SK-N-SH (cell line): ENCODE results near the gene RNF157. TPM values are rescaled to one million over a fixed set of nuclear protein-coding genes. Genes with fewer than 3 reads are reported as not detected.

Source experiments
- CTCF ChIA-PET: fragments of 300-600, 350-600 bp; formaldehyde crosslinking; extraction: SDS; loops from one replicate; lab custom pipeline; 2021; lab: Yijun Ruan, JAX
- POLR2A ChIA-PET: fragments of 350-600 bp; sonication (Branson Sonifier 250); formaldehyde crosslinking; extraction: SDS; loops from one replicate; lab custom pipeline; 2020; ENCODE audit warnings: antibody characterized with exemption, inconsistent platforms; lab: Yijun Ruan, JAX
- DNase-seq: peaks from one replicate; pipeline ENCODE4 v3.0.0; 2012
- H2AFZ ChIP-seq: fragments of 200-600 bp; sonication (generic); 2 replicates; pipeline ENCODE4 v1.8.1; 2016; ENCODE audit warnings: antibody characterized with exemption, mild to moderate bottlenecking, low read depth
- H3F3A ChIP-seq: fragments of 200-600 bp; sonication (generic); replicated peaks from 2 replicates; pipeline ENCODE3; 2016; ENCODE audit warnings: antibody characterized with exemption, mild to moderate bottlenecking; ENCODE audit not compliant: insufficient read depth
- H3K27ac ChIP-seq, 2 experiments: fragments of 200-500 bp in 1 of 2; fragments of 200-600 bp in 1 of 2; sonication (Bioruptor generic) in 1 of 2; sonication (generic), shearing (Covaris generic) in 1 of 2; 2 replicates each; pipeline versions ENCODE4 v1.5.1 to v1.6.1; 2014 to 2016; ENCODE audit warnings: low read depth in 2 of 2, inconsistent platforms in 1 of 2, low read length in 1 of 2, mild to moderate bottlenecking in 1 of 2, mixed read lengths in 1 of 2
- H3K27me3 ChIP-seq: fragments of 200-600 bp; sonication (generic), shearing (Covaris generic); 2 replicates; pipeline ENCODE4 v1.6.1; 2016; ENCODE audit warnings: mixed run types; ENCODE audit not compliant: insufficient read depth
- H3K36me3 ChIP-seq, 2 experiments: fragments of 200-500 bp in 1 of 2; fragments of 200-600 bp in 1 of 2; sonication (Bioruptor generic) in 1 of 2; sonication (generic) in 1 of 2; replicated peaks in 1 of 2; 2 replicates each; pipeline versions ENCODE3 to v1.5.1; 2014 to 2016; ENCODE audit warnings: low read length in 1 of 2, mild to moderate bottlenecking in 1 of 2; ENCODE audit not compliant: insufficient read depth in 2 of 2, control insufficient read depth in 1 of 2
- H3K4me1 ChIP-seq, 2 experiments: fragments of 200-500 bp in 1 of 2; fragments of 200-600 bp in 1 of 2; sonication (Bioruptor generic) in 1 of 2; sonication (generic), shearing (Covaris generic) in 1 of 2; 2 replicates each; pipeline versions ENCODE4 v1.5.1 to v1.6.1; 2014 to 2016; ENCODE audit warnings: low read depth in 1 of 2, low read length in 1 of 2, mixed run types in 1 of 2; ENCODE audit not compliant: insufficient read depth in 2 of 2, control insufficient read depth in 1 of 2
- H3K4me2 ChIP-seq: fragments of 200-600 bp; sonication (generic), shearing (Covaris generic); 2 replicates; pipeline ENCODE4 v1.6.1; 2017; ENCODE audit warnings: mixed run types
- H3K4me3 ChIP-seq, 2 experiments: fragments of 200-500 bp in 1 of 2; fragments of 200-600 bp in 1 of 2; sonication (Bioruptor generic) in 1 of 2; sonication (generic), shearing (Covaris generic) in 1 of 2; 2 replicates each; pipeline versions ENCODE4 v1.5.1 to v1.8.1; 2014 to 2016; ENCODE audit warnings: low read depth in 2 of 2, inconsistent platforms in 1 of 2, low read length in 1 of 2, mild to moderate bottlenecking in 1 of 2, mixed read lengths in 1 of 2, moderate library complexity in 1 of 2
- H3K79me2 ChIP-seq: fragments of 200-600 bp; sonication (generic); 2 replicates; pipeline ENCODE4 v1.8.1; 2017; ENCODE audit warnings: mild to moderate bottlenecking; ENCODE audit not compliant: insufficient read depth
- H3K9ac ChIP-seq: fragments of 200-600 bp; sonication (generic); 2 replicates; pipeline ENCODE4 v1.6.1; 2017; ENCODE audit warnings: mixed run types
- H3K9me2 ChIP-seq: fragments of 200-600 bp; sonication (generic); 2 replicates; pipeline ENCODE4 v1.6.1; 2017; ENCODE audit warnings: mixed run types
- H3K9me3 ChIP-seq: fragments of 200-600 bp; sonication (generic); 2 replicates; pipeline ENCODE4 v1.6.1; 2017; ENCODE audit warnings: mixed run types, mild to moderate bottlenecking, moderate library complexity
- H4K20me1 ChIP-seq: fragments of 200-600 bp; sonication (generic); 2 replicates; pipeline ENCODE4 v1.6.1; 2017; ENCODE audit warnings: mild to moderate bottlenecking, mixed run types; ENCODE audit not compliant: insufficient read depth
- EZH2phosphoT487 ChIP-seq: fragments of 200-600 bp; sonication (generic); IDR thresholded peaks from 2 replicates; pipeline ENCODE4 v1.6.1; 2017; ENCODE audit warnings: low read depth, mixed run types, mild to moderate bottlenecking, antibody characterized with exemption, moderate library complexity, borderline replicate concordance
- FOXM1 ChIP-seq: IDR thresholded peaks from 2 replicates; pipeline ENCODE4 v1.4.0; 2012; ENCODE audit warnings: low read depth, mild to moderate bottlenecking
- NFIC ChIP-seq: IDR thresholded peaks from 2 replicates; pipeline ENCODE4 v1.4.0; 2012; ENCODE audit warnings: borderline replicate concordance
- NRF1 ChIP-seq: IDR thresholded peaks from 2 replicates; pipeline ENCODE4 v1.6.1; 2012; ENCODE audit warnings: low read depth, mild to moderate bottlenecking, low read length
- POLR2AphosphoS5 ChIP-seq: IDR thresholded peaks from 2 replicates; pipeline ENCODE4 v1.6.1; 2012; ENCODE audit warnings: low read depth, low read length
- RAD21 ChIP-seq: IDR thresholded peaks from 2 replicates; pipeline ENCODE4 v1.6.1; 2012; ENCODE audit warnings: mild to moderate bottlenecking, low read length
- RCOR1 ChIP-seq: fragments of 150-350 bp; IDR thresholded peaks from 2 replicates; pipeline ENCODE4 v1.6.1; 2017; ENCODE audit warnings: antibody characterized with exemption, low read length
- WGBS: methylation state at CpG from one replicate; pipeline ENCODE4 v1.1.6; 2017; ENCODE audit warnings: low lambda C conversion rate; 5-methylcytosine and 5-hydroxymethylcytosine counted together
- polyA plus RNA-seq, 3 experiments: library from polyadenylated mRNA; depleted of rRNA; stranded (reverse); fragments of >200 nt; gene quantifications; 2 replicates each; pipeline ENCODE4 v1.2.3, GENCODE V29; 2012
- TF ChIP-seq, protein P1 (sequence below): fragments of 150-350 bp; IDR thresholded peaks from 2 replicates; pipeline ENCODE4 v1.6.1; 2016; ENCODE audit warnings: mild to moderate bottlenecking, low read depth, low read length
- TF ChIP-seq, protein P2 (sequence below): IDR thresholded peaks from 2 replicates; pipeline ENCODE4; 2012
- TF ChIP-seq, protein P3 (sequence below): IDR thresholded peaks from 2 replicates; pipeline ENCODE4 v1.4.0; 2012; ENCODE audit warnings: low read depth

The RNF157 gene
- polyA plus RNA-seq, 1 of the 3 experiments (the other 2 are of a cell fraction) = 5.2 TPM

DNA sequence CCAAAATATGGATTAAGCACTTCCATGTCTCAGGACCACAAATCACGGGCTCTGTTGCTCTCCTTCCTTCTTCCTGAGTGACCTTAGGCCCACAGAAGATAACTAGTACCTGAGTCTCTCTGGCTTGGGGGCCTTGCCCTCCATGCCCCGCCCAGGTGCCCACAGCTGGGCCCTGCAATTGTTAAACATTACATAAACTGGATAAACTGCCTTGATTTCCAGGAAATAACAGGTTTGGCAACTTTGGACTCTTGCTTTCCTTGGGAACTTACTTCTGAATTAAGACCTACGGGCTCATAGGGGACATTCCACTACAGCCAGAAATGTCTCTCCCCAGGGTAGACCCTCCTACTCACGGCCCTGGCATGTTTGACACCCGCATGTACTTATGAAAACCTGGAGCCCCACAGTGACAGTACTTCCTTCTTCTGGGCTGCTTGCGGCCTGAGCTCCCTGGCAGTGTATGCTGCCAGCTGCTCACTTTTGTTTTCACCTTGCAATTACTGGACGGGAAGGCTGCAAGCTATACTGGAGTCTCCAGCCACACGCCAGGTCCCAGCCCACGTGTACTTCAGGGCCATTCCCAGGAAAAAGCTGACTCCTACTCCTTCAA, 22.5 kb upstream of the RNF157 start (continued):
- no peak for TF ChIP-seq EZH2phosphoT487
- TF ChIP-seq, all 33 proteins: peak for 0

DNA sequence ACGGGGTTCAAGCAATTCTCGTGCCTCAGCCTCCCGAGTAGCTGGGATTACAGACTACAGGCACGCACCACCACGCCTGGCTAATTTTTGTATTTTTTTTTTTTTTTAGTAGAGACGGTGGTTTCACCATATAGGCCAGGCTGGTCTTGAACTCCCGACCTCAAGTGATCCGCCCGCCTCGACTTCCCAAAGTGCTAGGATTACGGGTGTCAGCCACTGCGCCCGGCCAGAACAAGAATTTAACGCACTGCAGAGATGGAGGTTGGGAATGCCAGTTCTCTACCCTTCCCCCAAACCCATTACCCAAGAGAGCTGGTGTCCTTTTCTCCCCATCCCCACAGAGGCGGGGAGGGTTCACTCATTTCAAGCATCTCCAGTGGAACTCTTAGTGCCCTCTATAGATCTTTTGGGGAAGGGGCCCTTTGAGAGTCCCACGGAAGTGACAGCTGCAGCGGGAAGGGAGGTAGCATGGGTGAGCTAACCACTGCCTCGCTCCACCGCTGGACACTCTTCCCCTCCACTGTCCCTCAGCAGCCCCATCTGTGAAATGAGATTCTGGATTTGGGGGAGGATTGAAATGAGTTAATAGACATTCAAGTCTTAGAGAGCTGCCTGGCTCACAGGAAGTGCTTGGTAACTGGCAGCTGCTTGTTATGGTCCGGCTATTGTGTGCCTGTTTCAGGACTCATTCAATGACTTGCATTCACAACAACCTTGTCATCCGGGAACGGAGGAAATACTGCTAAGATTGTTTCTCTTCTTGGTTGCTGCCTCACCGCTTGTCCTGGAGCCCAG, 21.3 kb upstream of the RNF157 start:
- TF ChIP-seq POLR2AphosphoS5 (no peak), RAD21 (no peak), NRF1 (no peak), FOXM1 (no peak), NFIC (no peak), RCOR1 (no peak)
- TF ChIP-seq, protein P1, sequence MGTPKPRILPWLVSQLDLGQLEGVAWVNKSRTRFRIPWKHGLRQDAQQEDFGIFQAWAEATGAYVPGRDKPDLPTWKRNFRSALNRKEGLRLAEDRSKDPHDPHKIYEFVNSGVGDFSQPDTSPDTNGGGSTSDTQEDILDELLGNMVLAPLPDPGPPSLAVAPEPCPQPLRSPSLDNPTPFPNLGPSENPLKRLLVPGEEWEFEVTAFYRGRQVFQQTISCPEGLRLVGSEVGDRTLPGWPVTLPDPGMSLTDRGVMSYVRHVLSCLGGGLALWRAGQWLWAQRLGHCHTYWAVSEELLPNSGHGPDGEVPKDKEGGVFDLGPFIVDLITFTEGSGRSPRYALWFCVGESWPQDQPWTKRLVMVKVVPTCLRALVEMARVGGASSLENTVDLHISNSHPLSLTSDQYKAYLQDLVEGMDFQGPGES = no peak
- peaks cover 18% of the 10 kb centered on the region for H3F3A ChIP-seq
- peak overlapping the region in 1 of 2 experiments; percentile 22; a peak in 1 of 4 replicates for H3K27ac ChIP-seq
- no peaks in the 10 kb centered on the region for H3K36me3 ChIP-seq
- no peak overlapping the region for H3K4me2 ChIP-seq
- peaks cover 11% of the 10 kb centered on the region for H3K79me2 ChIP-seq
- no peak for DNase-seq
- no peaks in the 10 kb centered on the region for H3K9me2 ChIP-seq
- no peaks in the 10 kb centered on the region for H3K9me3 ChIP-seq
- no peak overlapping the region for H3K9ac ChIP-seq
- H3K4me1 ChIP-seq = peaks cover under 1 to 7% of the 10 kb centered on the region in 2 experiments; a peak in 3 of 4 replicates
- no peaks in the 10 kb centered on the region for H3K27me3 ChIP-seq
- ChIA-PET POLR2A (no interaction called here), CTCF (interaction anchor here (0.8 to 8.1 kb wide), 7 partner anchors 16 to 406 kb away, joined by 3 to 86 read pairs (median 7); partner anchors contain the start of gene WBP2)
- 94% methylated on average over 23 of the region's 23 CpGs for WGBS
- H2AFZ ChIP-seq = peak overlapping the region; percentile 96; the same call in 1 of the 2 replicates
- H3K4me3 ChIP-seq = no peak overlapping the region
- no peaks in the 10 kb centered on the region for H4K20me1 ChIP-seq

DNA sequence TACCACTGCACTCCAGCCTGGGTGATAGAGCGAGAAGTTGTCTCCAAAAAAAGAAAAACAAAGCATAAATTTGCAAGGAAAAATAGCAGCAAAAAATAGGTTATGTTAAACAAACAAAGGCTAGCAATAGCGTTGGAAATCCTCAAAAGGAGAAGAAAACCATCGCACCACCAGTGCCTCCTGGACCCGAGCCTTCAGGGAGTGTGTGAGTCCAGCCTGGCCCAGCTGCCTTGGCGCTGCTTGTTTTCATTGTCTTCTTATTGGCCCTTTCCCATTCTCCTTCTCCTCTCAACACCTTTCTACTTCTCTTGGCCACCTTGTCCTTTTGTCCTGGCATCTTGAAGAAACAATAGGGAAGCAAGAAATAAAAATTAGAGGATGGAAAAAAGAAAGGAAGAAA, 20.4 kb upstream of the RNF157 start:
- no peaks in the 10 kb centered on the region for H3K36me3 ChIP-seq
- CTCF ChIA-PET = interaction anchor here (0.8 to 8.1 kb wide), 4 partner anchors 15 to 138 kb away, joined by 3 to 86 read pairs (median 7); no protein-coding TSS in a partner anchor
- H3K9ac ChIP-seq = no peak overlapping the region
- WGBS = 79% methylated on average over 5 of the region's 5 CpGs
- POLR2A ChIA-PET = no interaction called here
- H3K27me3 ChIP-seq = no peaks in the 10 kb centered on the region
- H3K79me2 ChIP-seq = peaks cover 2% of the 10 kb centered on the region
- H3K9me3 ChIP-seq = no peaks in the 10 kb centered on the region
- H4K20me1 ChIP-seq = no peaks in the 10 kb centered on the region
- H3K9me2 ChIP-seq = no peaks in the 10 kb centered on the region
- peaks cover 18% of the 10 kb centered on the region for H3F3A ChIP-seq
- H3K4me2 ChIP-seq = no peak overlapping the region
- H2AFZ ChIP-seq = 0 out of 2 replicates have a peak overlapping the region, but pooled peaks have one; percentile 12
- no peak for DNase-seq
- no peak overlapping the region for H3K27ac ChIP-seq
- no peak overlapping the region for H3K4me3 ChIP-seq
- TF ChIP-seq, protein P2, sequence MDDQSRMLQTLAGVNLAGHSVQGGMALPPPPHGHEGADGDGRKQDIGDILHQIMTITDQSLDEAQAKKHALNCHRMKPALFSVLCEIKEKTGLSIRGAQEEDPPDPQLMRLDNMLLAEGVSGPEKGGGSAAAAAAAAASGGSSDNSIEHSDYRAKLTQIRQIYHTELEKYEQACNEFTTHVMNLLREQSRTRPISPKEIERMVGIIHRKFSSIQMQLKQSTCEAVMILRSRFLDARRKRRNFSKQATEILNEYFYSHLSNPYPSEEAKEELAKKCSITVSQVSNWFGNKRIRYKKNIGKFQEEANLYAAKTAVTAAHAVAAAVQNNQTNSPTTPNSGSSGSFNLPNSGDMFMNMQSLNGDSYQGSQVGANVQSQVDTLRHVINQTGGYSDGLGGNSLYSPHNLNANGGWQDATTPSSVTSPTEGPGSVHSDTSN = no peak
- TF ChIP-seq, protein P3, sequence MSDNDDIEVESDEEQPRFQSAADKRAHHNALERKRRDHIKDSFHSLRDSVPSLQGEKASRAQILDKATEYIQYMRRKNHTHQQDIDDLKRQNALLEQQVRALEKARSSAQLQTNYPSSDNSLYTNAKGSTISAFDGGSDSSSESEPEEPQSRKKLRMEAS = no peak
- no peak for TF ChIP-seq NRF1
- no peak for TF ChIP-seq POLR2AphosphoS5
- peaks cover 0 to 3% of the 10 kb centered on the region in 2 experiments; a peak in 3 of 4 replicates for H3K4me1 ChIP-seq
